H9 (cell line): Measurements from ENCODE around the gene SLK. TPM values are rescaled to one million over a fixed set of nuclear protein-coding genes. Genes with fewer than 3 reads are reported as not detected.
A peak's percentile ranks its signal among the peaks of the same experiment; 100 is the strongest.

Experiments
- DNase-seq: peaks from one replicate; pipeline ENCODE4 v3.0.0-alpha.2; 2017
- H2AFZ ChIP-seq: one replicate; pipeline ENCODE4 v1.6.1; 2013; ENCODE audit warnings: mild to moderate bottlenecking, low read length, control low read depth, moderate library complexity
- H2AK5ac ChIP-seq: 2 replicates; pipeline ENCODE4 v1.6.1; 2013; ENCODE audit warnings: low read length, control low read depth, mixed read lengths; ENCODE audit not compliant: insufficient read length
- H2BK120ac ChIP-seq: one replicate; pipeline ENCODE4 v1.6.1; 2013; ENCODE audit warnings: low read depth, mild to moderate bottlenecking, low read length, control low read depth, inconsistent platforms; ENCODE audit not compliant: poor library complexity, severe bottlenecking
- H2BK12ac ChIP-seq: 2 replicates; pipeline ENCODE4 v1.6.1; 2013; ENCODE audit warnings: low read length, control low read depth, mixed read lengths, low read depth; ENCODE audit not compliant: insufficient read length
- H2BK15ac ChIP-seq: 2 replicates; pipeline ENCODE4 v1.6.1; 2013; ENCODE audit warnings: low read depth, low read length, control low read depth
- H2BK20ac ChIP-seq: one replicate; pipeline ENCODE4 v1.6.1; 2013; ENCODE audit warnings: low read depth, mild to moderate bottlenecking, low read length, control low read depth, inconsistent platforms; ENCODE audit not compliant: poor library complexity, severe bottlenecking
- H2BK5ac ChIP-seq: 2 replicates; pipeline ENCODE4 v1.6.1; 2013; ENCODE audit warnings: low read length, control low read depth, mixed read lengths; ENCODE audit not compliant: insufficient read length
- H3K14ac ChIP-seq: 2 replicates; pipeline ENCODE4 v1.6.1; 2013; ENCODE audit warnings: low read length, control low read depth; ENCODE audit not compliant: insufficient read depth
- H3K18ac ChIP-seq: 2 replicates; pipeline ENCODE4 v1.6.1; 2013; ENCODE audit warnings: low read depth, mild to moderate bottlenecking, mixed read lengths, low read length, control low read depth; ENCODE audit not compliant: insufficient read length
- H3K23ac ChIP-seq: 2 replicates; pipeline ENCODE4 v1.6.1; 2013; ENCODE audit warnings: low read length, control low read depth, mixed read lengths, low read depth; ENCODE audit not compliant: insufficient read length
- H3K23me2 ChIP-seq: 2 replicates; pipeline ENCODE4 v1.6.1; 2013; ENCODE audit warnings: low read depth, mild to moderate bottlenecking, mixed read lengths, low read length, control low read depth; ENCODE audit not compliant: insufficient read length, poor library complexity, severe bottlenecking
- H3K27ac ChIP-seq: 2 replicates; pipeline ENCODE4 v1.5.1; 2013; ENCODE audit warnings: low read length, control low read depth, mixed read lengths, low read depth; ENCODE audit not compliant: insufficient read length
- H3K27me3 ChIP-seq: 2 replicates; pipeline ENCODE4 v1.6.1; 2013; ENCODE audit warnings: low read length, control low read depth, inconsistent platforms; ENCODE audit not compliant: insufficient read depth
- H3K4ac ChIP-seq: 2 replicates; pipeline ENCODE4 v1.6.1; 2013; ENCODE audit warnings: low read depth, mild to moderate bottlenecking, control low read depth, inconsistent platforms, low read length, moderate library complexity
- H3K4me1 ChIP-seq: 2 replicates; pipeline ENCODE4 v1.6.1; 2013; ENCODE audit warnings: low read length, control low read depth, inconsistent platforms; ENCODE audit not compliant: insufficient read depth
- H3K4me2 ChIP-seq: 2 replicates; pipeline ENCODE4 v1.6.1; 2013; ENCODE audit warnings: low read length, control low read depth, mixed read lengths; ENCODE audit not compliant: insufficient read length, insufficient read depth
- H3K56ac ChIP-seq: 2 replicates; pipeline ENCODE4 v1.6.1; 2013; ENCODE audit warnings: low read depth, mild to moderate bottlenecking, mixed read lengths, low read length, control low read depth; ENCODE audit not compliant: insufficient read length
- H3K79me1 ChIP-seq: 2 replicates; pipeline ENCODE4 v1.6.1; 2013; ENCODE audit warnings: low read depth, mild to moderate bottlenecking, moderate library complexity, low read length, control low read depth, inconsistent platforms; ENCODE audit not compliant: insufficient read depth, poor library complexity, severe bottlenecking
- H3K79me2 ChIP-seq: 2 replicates; pipeline ENCODE4 v1.6.1; 2013; ENCODE audit warnings: low read length, control low read depth, inconsistent platforms; ENCODE audit not compliant: insufficient read depth
- H3K9ac ChIP-seq: 2 replicates; pipeline ENCODE4 v1.6.1; 2013; ENCODE audit warnings: low read length, control low read depth, mixed read lengths; ENCODE audit not compliant: insufficient read length; ENCODE audit errors: extremely low read depth
- H3K9me3 ChIP-seq: one replicate; pipeline ENCODE4 v1.6.1; 2013; ENCODE audit warnings: low read depth, low read length, inconsistent platforms; ENCODE audit not compliant: control insufficient read depth
- H3T11ph ChIP-seq: one replicate; pipeline ENCODE4 v1.6.1; 2013; ENCODE audit warnings: mild to moderate bottlenecking, low read length, control low read depth, inconsistent platforms
- H4K20me1 ChIP-seq: one replicate; pipeline ENCODE4 v1.6.1; 2013; ENCODE audit not compliant: control insufficient read depth, insufficient read length, insufficient read depth
- H4K5ac ChIP-seq: 2 replicates; pipeline ENCODE4 v1.6.1; 2013; ENCODE audit warnings: low read depth, mild to moderate bottlenecking, mixed read lengths, low read length, control low read depth; ENCODE audit not compliant: insufficient read length
- H4K8ac ChIP-seq: replicated peaks from 2 replicates; pipeline ENCODE4 v1.6.1; 2013; ENCODE audit warnings: low read length, control low read depth, mixed read lengths, low read depth; ENCODE audit not compliant: insufficient read length
- H4K91ac ChIP-seq: 2 replicates; pipeline ENCODE4 v1.6.1; 2013; ENCODE audit warnings: low read depth, mild to moderate bottlenecking, moderate library complexity, mixed read lengths, low read length, control low read depth; ENCODE audit not compliant: insufficient read length
- H3K27ac Mint-ChIP-seq, 3 experiments: 2 replicates in 2 of 3; 3 replicates in 1 of 3; pipeline ENCODE4 v1.8.0; 2020 to 2021; ENCODE audit warnings: mixed read lengths in 3 of 3, mild to moderate bottlenecking in 1 of 3, moderate library complexity in 1 of 3
- H3K27me3 Mint-ChIP-seq: 2 replicates; pipeline ENCODE4 v1.8.0; 2021; ENCODE audit warnings: low read depth, mild to moderate bottlenecking, moderate library complexity, mixed read lengths
- H3K36me3 Mint-ChIP-seq, 3 experiments: 2 replicates in 2 of 3; 3 replicates in 1 of 3; pipeline ENCODE4 v1.8.0; 2020 to 2021; ENCODE audit warnings: low read depth in 3 of 3, mixed read lengths in 3 of 3; ENCODE audit not compliant: insufficient read depth in 1 of 3
- H3K4me1 Mint-ChIP-seq, 2 experiments: 2 replicates each; pipeline ENCODE4 v1.8.0; 2020; ENCODE audit warnings: mixed read lengths in 2 of 2
- H3K4me3 Mint-ChIP-seq, 2 experiments: 2 replicates in 1 of 2; 3 replicates in 1 of 2; pipeline ENCODE4 v1.8.0; 2020 to 2021; ENCODE audit warnings: mild to moderate bottlenecking in 2 of 2, mixed read lengths in 2 of 2, moderate library complexity in 1 of 2
- H3K9me3 Mint-ChIP-seq, 2 experiments: 2 replicates in 1 of 2; 3 replicates in 1 of 2; pipeline ENCODE4 v1.8.0; 2020; ENCODE audit warnings: mild to moderate bottlenecking in 2 of 2, mixed read lengths in 2 of 2, moderate library complexity in 1 of 2
- WGBS: extraction: QIAGEN DNeasy Blood & Tissue Kit; methylation state at CpG from one replicate; pipeline ENCODE4 v1.1.7; 2013; ENCODE audit warnings: missing lambda C conversion rate, low lambda C conversion rate, mixed read lengths; ENCODE audit not compliant: insufficient read length; ENCODE audit errors: extremely low coverage; 5-methylcytosine and 5-hydroxymethylcytosine counted together
- total RNA-seq: library from RNA; stranded (reverse); gene quantifications from 2 replicates; pipeline ENCODE4 v1.2.1, GENCODE V29; 2021
- TF ChIP-seq, protein P1 (sequence below): fragments of 200-600 bp; sonication (generic); conservative IDR thresholded peaks from 3 replicates; pipeline ENCODE4 v1.8.0; 2021; ENCODE audit warnings: antibody characterized with exemption, mild to moderate bottlenecking

SLK gene
- total RNA-seq, 1 experiment from 2014 or later: 21.0 TPM

DNA sequence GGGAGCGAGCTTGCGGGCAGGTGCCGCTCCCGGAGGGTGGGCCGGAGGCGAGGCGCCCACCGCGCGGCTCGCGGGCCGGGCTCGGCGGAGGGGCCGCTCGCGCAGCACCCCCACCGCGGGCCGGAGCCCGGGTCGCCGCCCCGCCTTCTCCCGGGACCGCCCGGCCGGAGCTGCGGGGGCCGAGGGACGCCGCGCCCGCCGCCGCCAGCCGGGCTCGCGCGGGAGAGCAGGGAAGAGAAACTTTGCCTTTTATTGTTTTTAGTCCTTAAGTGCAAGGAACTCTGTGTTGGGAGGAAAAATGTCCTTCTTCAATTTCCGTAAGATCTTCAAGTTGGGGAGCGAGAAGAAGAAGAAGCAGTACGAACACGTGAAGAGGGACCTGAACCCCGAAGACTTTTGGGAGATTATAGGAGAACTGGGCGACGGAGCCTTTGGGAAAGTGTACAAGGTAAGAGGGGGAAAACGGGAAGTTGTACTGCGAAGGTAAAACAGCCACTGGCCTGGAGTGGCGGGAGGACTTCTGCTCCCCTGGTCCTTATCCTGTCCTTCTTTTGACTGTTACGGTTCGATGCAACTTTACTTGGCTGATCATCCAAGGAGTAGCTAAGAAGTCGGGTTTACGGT, 620 bp downstream of the SLK start:
- Histone ChIP-seq H2BK12ac (no peak overlapping the region), H3K18ac (no peak overlapping the region), H4K20me1 (no peaks in the 10 kb centered on the region), H2BK20ac (no peak overlapping the region), H2BK5ac (no peak overlapping the region), H4K8ac (no peak overlapping the region), H4K91ac (no peak overlapping the region), H3K9me3 (no peaks in the 10 kb centered on the region), H3K4ac (no peak overlapping the region), H2AFZ (peak overlapping the region; percentile 89), H3K14ac (peak overlapping the region; percentile 81; the same call in 1 of the 2 replicates), H2BK120ac (no peak overlapping the region), H3K4me2 (peak overlapping the region; percentile 98), H3K9ac (peak overlapping the region; percentile 67), H2AK5ac (no peak overlapping the region), H3K4me1 (peaks cover 3% of the 10 kb centered on the region; the same call in 1 of the 2 replicates), H3K79me2 (no peaks in the 10 kb centered on the region), H3K27me3 (no peaks in the 10 kb centered on the region), H4K5ac (no peak overlapping the region), H2BK15ac (no peak overlapping the region), H3K27ac (no peak overlapping the region), H3K23me2 (peaks cover 11% of the 10 kb centered on the region), H3K23ac (no peak overlapping the region), H3K79me1 (no peaks in the 10 kb centered on the region), H3K56ac (no peak overlapping the region), H3T11ph (no peak overlapping the region)
- Mint-ChIP-seq H3K9me3 (no peaks in the 10 kb centered on the region), H3K4me3 (peak overlapping the region; percentile 88 to 90), H3K27me3 (peaks cover 2% of the 10 kb centered on the region; the same call in 1 of the 2 replicates), H3K4me1 (peaks cover 25 to 34% of the 10 kb centered on the region in 2 experiments), H3K36me3 (no peaks in the 10 kb centered on the region; a peak in 1 of 7 replicates), H3K27ac (peak overlapping the region in 1 of 3 experiments; percentile 1; a peak in 1 of 7 replicates)
- no peak for DNase-seq
- TF ChIP-seq, protein P1, sequence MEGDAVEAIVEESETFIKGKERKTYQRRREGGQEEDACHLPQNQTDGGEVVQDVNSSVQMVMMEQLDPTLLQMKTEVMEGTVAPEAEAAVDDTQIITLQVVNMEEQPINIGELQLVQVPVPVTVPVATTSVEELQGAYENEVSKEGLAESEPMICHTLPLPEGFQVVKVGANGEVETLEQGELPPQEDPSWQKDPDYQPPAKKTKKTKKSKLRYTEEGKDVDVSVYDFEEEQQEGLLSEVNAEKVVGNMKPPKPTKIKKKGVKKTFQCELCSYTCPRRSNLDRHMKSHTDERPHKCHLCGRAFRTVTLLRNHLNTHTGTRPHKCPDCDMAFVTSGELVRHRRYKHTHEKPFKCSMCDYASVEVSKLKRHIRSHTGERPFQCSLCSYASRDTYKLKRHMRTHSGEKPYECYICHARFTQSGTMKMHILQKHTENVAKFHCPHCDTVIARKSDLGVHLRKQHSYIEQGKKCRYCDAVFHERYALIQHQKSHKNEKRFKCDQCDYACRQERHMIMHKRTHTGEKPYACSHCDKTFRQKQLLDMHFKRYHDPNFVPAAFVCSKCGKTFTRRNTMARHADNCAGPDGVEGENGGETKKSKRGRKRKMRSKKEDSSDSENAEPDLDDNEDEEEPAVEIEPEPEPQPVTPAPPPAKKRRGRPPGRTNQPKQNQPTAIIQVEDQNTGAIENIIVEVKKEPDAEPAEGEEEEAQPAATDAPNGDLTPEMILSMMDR: no peak
- no CpG with 5 or more reads among the region's 55 CpGs for WGBS
